ENCODE data around the gene PNMA1.
A peak's percentile ranks its signal among the peaks of the same experiment; 100 is the strongest.

The PNMA1 gene

DNA sequence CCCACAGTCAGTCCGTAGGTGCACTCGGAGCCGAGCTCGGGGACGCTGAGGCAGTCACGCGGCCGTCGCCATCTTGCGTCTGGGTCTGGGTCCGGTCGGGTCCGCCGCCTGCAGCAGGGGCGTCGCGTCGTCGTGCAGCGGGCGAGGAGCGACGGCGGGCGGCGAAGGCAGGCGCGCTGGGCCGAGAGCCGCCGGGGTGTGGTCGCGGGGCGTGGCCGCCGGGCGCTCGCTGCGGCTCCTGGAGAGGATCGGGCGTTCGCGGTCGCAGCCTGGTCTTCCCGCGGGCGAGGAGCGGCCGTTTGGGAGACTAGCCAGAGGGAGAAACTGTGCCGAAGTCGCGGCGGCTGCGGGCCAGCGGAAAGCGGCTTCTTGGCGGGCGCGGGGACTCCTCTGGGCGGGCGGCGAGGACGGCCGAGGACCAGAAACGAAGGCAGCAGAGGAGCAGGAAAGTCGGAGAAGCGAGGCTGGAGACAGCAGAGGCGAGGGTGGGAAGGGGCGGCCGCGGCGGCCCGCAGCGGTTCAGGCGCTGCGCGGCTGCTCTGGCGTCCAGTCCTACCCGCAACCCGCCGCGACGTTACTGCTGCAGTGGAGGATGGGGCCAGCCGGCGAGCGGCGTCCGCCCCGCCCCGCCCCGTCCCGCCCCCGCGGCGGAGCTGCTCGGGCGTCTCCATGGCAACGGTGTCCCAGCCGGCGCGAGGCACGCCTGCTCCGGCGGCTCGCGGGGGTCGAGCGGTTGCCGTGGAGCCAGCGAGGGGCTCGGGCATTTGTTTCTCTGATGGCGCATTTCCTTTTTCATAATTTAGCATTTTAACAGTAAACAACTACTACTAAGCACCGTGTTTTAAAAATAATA lies at the start of gene PNMA1:
Gene PNMA1, minus strand, starts transcription at position 582 of the 853 bp plus-strand sequence. CDS start 745 bp downstream, outside the sequence.
- peak; percentile 89 for DNase-seq

- no peak for DNase-seq
Measured at GRCh38 chr14:73763396-73763795, 49.2 kb upstream of the PNMA1 start.

- DNase-seq, result no peak
Measured at GRCh38 chr14:73762375-73762822, 48.2 kb upstream of the PNMA1 start.

- DNase-seq, result no peak
Measured at GRCh38 chr14:73761618-73762355, 47.6 kb upstream of the PNMA1 start.

- no peak for DNase-seq
Measured at GRCh38 chr14:73760598-73761586, 46.7 kb upstream of the PNMA1 start.

- DNase-seq, result peak; percentile 97
Measured at GRCh38 chr14:73759714-73760597, 45.8 kb upstream of the PNMA1 start.

DNA sequence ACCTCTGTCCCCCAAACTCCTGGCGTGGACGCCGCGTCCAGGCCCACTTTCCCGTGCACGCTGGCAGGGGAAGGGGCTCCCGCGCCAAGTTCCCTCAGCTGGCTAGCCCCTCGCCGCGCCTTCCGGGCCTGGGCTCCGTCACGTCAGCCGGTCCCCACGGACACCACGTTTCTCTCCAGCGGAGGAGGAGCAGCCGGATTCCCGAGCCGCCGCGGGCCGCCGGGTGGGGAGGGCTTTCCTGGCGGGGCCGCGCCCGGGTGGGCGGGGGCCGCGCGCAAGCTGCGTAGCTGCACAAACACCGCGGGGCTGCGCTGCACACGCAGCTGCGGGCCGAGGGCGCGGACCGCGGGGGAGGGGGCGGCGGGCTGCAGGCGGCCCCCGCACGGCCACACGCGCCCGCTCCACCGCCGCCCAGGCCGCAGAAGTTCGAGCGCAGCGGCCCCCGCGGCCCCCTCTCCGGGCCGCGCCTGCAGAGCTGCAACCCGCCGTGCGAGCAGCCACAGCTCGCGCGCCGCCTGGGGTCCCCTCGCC lies 45.1 kb upstream of the PNMA1 start:
- peak; percentile 75 for DNase-seq

DNA sequence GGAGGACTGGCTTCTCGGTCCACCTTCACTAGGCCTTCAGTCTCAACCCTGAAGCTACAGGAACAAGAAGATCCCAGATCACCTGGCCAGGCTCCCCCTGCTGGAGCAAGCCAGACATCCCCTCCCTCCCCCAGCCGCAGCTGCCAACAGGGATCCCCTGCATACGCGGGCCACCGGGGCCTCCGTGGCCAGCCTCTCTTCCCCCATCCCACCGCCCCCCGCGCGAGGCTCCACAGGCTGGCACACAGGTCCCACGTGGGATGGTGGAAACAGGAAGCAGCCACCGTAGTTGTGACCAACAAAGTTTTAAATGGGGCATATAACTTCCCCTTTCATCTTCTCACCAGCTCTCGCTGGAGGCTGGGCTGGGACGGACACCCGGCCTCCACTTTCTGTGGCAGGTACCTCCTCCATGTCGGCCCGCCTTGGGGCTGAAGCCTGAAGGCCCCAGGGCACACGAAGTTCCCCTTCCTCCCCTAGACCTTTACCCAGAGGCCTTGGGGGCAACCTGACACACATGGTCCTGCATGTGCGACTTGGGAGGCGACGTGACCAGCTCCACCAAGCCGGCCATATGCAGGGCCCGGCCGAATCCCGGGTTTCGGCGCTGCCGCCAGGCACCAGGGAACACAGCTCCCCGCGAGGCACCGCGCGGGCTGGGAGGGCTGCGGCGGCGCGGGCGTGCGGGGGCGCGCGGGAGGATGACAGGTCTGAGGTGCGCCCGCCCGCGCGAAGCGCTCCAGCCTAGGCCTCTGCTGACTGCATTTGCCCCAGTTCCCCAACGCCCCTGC lies 44.4 kb upstream of the PNMA1 start:
- peak; percentile 81 for DNase-seq

DNA sequence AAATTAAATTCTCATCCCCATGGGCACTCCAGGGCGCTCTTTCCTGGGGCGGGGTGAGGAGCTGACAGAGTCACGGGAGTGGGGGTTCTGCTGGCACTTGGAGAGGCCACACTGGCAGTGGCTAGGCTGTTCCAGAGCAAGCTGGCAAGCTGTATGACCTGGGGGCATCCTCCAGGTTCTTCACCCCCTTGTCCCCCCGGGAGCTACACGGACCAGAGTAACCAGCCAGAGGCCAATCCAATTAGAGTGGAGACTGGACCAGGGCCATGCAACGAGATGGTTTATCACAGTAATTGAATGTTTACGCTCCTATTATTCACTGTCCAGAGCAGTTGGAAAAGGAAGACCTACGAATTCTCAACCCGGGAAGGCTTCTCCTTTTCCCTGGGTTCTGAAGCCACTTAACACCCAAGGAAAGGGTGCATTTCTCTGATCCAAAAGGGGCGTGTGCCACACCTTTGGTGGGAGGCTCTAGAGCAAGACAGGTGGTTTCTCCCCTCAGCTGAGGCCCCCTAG lies 43.8 kb upstream of the PNMA1 start:
- DNase-seq, result no peak

DNA sequence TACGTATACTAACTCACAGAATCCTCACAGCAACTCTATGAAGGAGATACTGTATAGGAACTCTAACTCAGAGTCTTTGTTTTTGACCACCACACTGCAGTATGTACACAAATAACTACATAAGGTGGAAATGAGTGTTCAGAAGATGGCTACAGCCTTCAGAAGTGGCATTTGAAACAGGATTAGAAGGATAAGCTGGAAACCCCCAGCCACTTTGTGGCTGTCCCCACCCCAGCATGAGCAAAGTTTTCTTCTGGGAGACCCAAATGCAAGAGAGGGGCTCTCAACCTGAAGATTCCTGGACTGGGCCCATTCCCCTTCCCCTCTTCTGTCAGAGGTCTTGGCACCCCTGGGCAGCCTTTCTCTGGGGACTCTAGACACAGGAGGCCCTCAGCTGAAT lies 43.2 kb upstream of the PNMA1 start:
- DNase-seq, result no peak

- peak; percentile 33 for DNase-seq
Measured at GRCh38 chr14:73755434-73756014, 41.3 kb upstream of the PNMA1 start.

DNA sequence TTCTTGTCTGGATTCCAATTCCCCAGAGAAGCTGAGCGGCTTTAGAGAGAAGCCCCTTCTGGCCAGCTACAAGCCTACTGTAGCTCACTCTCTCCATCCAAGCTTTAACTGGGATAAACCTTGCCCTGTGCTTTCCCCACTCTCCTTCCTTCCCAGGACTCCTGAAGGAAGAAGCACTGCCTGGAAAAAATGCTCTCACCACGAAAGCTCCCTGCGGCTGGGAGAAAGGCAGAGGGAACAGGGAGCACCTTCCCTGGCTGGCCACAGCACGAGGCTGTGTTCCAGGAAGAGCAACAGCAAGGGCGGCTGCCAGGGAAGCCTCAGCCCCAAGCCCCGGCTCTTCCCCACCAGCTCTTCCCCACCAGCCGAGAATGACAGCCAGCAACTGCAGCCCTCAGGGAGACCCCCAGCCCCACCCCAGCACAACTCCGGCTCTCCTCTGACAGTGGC lies 40.8 kb upstream of the PNMA1 start:
- no peak for DNase-seq

- DNase-seq, result peak; percentile 52
Measured at GRCh38 chr14:73753887-73754795, 40.0 kb upstream of the PNMA1 start.

DNA sequence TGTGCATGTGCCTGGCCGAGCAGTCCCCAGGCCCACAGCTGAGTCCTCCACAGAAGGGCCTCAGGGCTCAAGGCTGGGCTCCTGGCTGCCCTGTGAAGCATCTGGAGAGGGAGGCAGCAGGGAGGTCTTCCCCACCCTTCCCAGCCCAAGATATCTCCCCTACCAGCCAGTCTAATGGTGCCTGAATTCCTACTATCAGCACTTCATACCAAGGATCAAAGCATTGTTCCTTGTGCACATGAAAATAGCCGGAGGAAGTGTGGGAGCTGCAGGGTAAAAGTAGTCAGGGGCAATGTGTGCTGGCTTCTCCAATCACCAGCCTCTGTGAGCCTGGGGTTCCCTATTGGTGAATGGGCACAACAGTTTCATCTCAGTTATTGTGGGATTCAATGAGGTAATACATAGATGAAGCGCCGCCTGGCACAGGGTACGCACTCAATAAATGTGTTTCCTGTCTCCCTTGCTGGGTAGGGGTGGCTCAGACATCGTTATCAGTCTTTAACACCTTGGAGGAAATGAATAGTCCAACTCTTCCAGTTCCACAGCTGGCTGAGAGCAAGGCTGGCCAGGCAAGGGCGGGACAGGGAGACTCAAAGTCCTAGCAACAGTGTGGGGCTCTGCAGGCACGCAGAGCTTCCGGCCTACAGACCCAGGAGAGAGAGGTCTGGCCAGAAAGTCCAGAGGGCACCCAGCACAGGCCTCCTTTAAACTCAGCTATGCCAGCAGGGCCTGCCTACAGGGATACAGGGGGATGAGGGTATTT lies 39.1 kb upstream of the PNMA1 start:
- DNase-seq, result peak; percentile 70

GRCh38 chr14:73752297-73752992 lies 38.3 kb upstream of the PNMA1 start:
- peak; percentile 66 for DNase-seq

GRCh38 chr14:73751157-73751691 lies 37.0 kb upstream of the PNMA1 start:
- DNase-seq, result peak; percentile 37

- DNase-seq, result no peak
Measured at GRCh38 chr14:73750531-73750901, 36.3 kb upstream of the PNMA1 start.

All from CD4-positive, alpha-beta T cell treated with Interleukin-17A for 4 hours (primary cell).